ENCODE measurements around the gene PILRA.
A peak's percentile ranks its signal among the peaks of the same experiment; 100 is the strongest.
"Not testable (repeated sequence)": the region's sequence is repeated elsewhere in the genome, so short reads cannot be mapped to it uniquely, and the experiment has no call there.

The PILRA gene

GRCh38 chr7:100380196-100380595 lies 6.9 kb downstream of the PILRA start:
- DNase-seq: peak; percentile 65 to 92 (median 78)

GRCh38 chr7:100381531-100382233 lies 8.4 kb downstream of the PILRA start:
- not testable (repeated sequence) for DNase-seq

- peak in 3 of 4 experiments; percentile 26 to 48 (median 40) for DNase-seq
These were observed 9.1 kb downstream of the PILRA start for GRCh38 chr7:100382234-100382853.

- peak; percentile 59 to 82 (median 74) for DNase-seq
These were observed 11.5 kb downstream of the PILRA start for GRCh38 chr7:100384628-100385294.

GRCh38 chr7:100386940-100387339 lies 13.7 kb downstream of the PILRA start:
- DNase-seq: no peak

- DNase-seq: peak in 1 of 4 experiments; percentile 54
These were observed 14.4 kb downstream of the PILRA start for GRCh38 chr7:100387695-100388094.

GRCh38 chr7:100389437-100390088 lies 16.3 kb downstream of the PILRA start:
- no peak for DNase-seq

GRCh38 chr7:100390286-100391009 lies 17.2 kb downstream of the PILRA start:
- DNase-seq: no peak

GRCh38 chr7:100393233-100393905 lies 20.1 kb downstream of the PILRA start:
- DNase-seq: peak in 2 of 4 experiments; percentile 44 to 45

- DNase-seq: no peak
These were observed 20.8 kb downstream of the PILRA start for GRCh38 chr7:100394077-100394476.

GRCh38 chr7:100396421-100396982 lies 23.2 kb downstream of the PILRA start:
- DNase-seq: peak; percentile 68 to 87 (median 80)

GRCh38 chr7:100397315-100398081 lies 24.2 kb downstream of the PILRA start:
- DNase-seq: no peak

GRCh38 chr7:100398239-100398638 lies 25.0 kb downstream of the PILRA start:
- DNase-seq: no peak

GRCh38 chr7:100400041-100400440 lies 26.8 kb downstream of the PILRA start:
- DNase-seq: no peak

GRCh38 chr7:100400656-100401055 lies 27.4 kb downstream of the PILRA start:
- no peak for DNase-seq

GRCh38 chr7:100401811-100402210 lies 28.5 kb downstream of the PILRA start:
- no peak for DNase-seq

GRCh38 chr7:100402241-100402640 lies 29.0 kb downstream of the PILRA start:
- DNase-seq: no peak

GRCh38 chr7:100406767-100407166 lies 33.5 kb downstream of the PILRA start:
- DNase-seq: no peak

GRCh38 chr7:100407285-100408180 lies 34.2 kb downstream of the PILRA start:
- DNase-seq: peak; percentile 75 to 88 (median 80)

GRCh38 chr7:100411101-100411500 lies 37.8 kb downstream of the PILRA start:
- DNase-seq: no peak

All from suppressor macrophage (primary cell).